ENCODE data around the gene GAREM1.
"Not testable (repeated sequence)": the region's sequence is repeated elsewhere in the genome, so short reads cannot be mapped to it uniquely, and the experiment has no call there.

GAREM1 gene

DNA sequence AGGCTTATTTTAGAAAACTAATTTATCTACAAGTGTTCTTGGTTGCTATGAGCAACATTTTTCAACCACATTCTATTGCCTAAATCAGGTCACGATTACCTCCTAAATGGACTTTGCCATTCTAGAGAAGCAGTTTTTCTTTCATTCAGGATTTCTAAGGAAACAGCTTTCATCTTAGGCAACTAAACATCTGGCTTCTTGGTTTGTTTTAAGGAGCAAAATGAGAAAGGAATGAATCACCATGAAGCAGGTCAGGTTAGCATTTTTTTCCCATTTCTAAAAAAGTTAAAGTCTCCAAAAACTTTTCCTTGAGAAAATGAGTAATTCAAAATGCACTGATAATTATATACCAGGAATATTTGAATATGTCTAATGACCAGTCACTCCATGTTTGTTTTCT lies 114.8 kb downstream of the GAREM1 start:
- no peak for TF ChIP-seq POLR2A (IDR thresholded peaks at IDR 0.05; ENCODE audit: low read depth, low read length)
- DNase-seq (ENCODE audit: insufficient read length, low spot score) (no peak), FAIRE-seq (no peak)

DNA sequence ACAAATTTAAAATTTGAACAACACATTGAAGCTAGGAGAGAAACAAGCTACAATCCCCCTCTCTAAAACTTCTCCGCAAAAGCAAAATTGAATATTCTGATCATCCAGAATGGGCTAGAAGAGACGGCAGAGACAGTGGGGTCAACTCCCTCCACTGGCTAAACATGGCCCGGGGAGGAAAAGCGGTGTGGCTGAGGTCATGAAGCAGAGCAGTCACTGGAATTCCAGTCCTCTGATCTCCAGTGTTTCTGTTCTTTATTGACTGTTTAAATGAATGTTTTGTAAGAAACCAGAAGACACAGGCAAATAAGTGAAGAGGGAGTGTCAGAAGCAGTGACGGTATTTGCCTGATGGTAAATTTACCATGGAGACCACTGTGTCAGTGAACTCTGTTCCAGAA lies 116.2 kb downstream of the GAREM1 start:
- no peak for TF ChIP-seq POLR2A (IDR thresholded peaks at IDR 0.05; ENCODE audit: low read depth, low read length)
- no peak for DNase-seq (ENCODE audit: insufficient read length, low spot score)
- no peak for FAIRE-seq

- no peak for DNase-seq (ENCODE audit: insufficient read length, low spot score)
- TF ChIP-seq POLR2A (IDR thresholded peaks at IDR 0.05; ENCODE audit: low read depth, low read length): no peak
- no peak for FAIRE-seq
Observed at GRCh38 chr18:32353257-32353656, 117.4 kb downstream of the GAREM1 start.

DNA sequence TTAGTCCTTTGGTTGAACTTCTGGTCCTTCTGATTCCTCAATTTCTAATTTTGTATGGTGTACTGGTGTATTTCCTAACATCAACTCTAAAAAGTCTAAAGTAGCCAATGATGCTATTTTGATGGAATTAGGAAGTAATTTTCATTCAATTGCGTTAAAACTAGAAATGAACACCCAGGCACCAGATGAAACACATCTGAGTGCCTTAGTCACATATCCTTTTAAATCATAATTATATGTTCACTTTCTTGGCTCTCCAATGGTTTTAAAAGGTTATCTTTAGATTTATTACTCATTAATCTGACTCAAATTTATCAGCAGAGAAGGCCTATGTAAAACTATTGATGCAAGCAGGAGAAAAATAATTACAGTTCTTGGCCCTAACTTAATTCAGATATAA lies 119.7 kb downstream of the GAREM1 start:
- DNase-seq (ENCODE audit: insufficient read length, low spot score) (no peak), FAIRE-seq (no peak)
- TF ChIP-seq POLR2A (IDR thresholded peaks at IDR 0.05; ENCODE audit: low read depth, low read length): no peak

DNA sequence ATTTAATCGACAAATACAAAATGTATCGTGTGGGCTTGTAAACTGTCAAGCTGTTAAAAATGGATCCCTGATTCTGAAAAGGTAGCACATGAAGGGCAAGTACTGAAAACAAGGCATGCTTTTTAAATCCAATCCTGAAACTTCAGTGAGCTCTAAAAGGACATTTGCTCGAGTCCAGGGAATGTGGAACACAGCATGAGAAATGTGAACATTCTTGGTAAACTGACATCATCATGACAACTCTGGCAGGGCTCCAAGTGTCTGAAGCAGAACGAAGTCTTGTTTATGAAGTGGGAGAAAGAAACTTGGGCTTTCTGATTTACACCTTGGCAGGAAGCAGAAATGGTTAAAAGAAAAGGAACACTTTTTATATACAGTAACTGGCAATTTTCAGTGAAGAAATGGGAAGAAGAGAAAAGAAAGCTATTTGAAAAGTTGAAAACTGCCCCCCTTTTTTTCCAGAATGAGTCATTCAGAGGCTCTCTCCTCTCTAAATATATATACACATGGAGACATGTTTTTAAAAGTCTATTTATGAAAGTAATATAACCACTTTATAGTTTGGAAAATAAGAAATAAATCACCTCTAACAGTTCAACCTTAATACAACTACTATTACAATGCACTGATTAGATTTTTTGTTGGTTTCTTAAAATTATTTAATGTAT lies 120.8 kb downstream of the GAREM1 start:
- no peak for TF ChIP-seq POLR2A (IDR thresholded peaks at IDR 0.05; ENCODE audit: low read depth, low read length)
- peak; percentile 9 for DNase-seq (ENCODE audit: insufficient read length, low spot score)
- peak; percentile 45 for FAIRE-seq

DNA sequence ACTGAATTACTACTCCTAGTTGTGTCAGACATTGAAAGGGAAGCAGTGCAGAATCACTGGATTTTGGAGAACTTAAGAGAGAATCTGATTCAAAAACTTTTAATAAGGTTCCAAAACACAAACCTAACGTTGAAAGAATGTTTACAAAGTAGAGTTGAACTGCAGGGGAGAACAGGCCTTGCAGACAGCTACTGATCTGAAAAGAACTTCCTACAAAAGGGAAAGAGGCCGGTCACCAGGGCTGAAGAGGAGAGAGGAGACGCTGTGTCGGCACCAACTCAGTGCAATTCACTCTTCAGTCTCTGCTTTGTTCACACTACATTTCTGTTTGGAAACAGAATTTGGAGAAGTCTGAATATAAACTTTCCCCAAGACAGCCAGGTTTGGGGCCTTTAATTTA lies 124.0 kb downstream of the GAREM1 start:
- no peak for FAIRE-seq
- DNase-seq (ENCODE audit: insufficient read length, low spot score): no peak
- TF ChIP-seq POLR2A (IDR thresholded peaks at IDR 0.05; ENCODE audit: low read depth, low read length): no peak

GRCh38 chr18:32343634-32344033 lies 127.0 kb downstream of the GAREM1 start:
- no peak for DNase-seq (ENCODE audit: insufficient read length, low spot score)
- TF ChIP-seq POLR2A (IDR thresholded peaks at IDR 0.05; ENCODE audit: low read depth, low read length): no peak
- no peak for FAIRE-seq

GRCh38 chr18:32341112-32341511 lies 129.6 kb downstream of the GAREM1 start:
- not testable (repeated sequence) for DNase-seq (ENCODE audit: insufficient read length, low spot score); FAIRE-seq

DNA sequence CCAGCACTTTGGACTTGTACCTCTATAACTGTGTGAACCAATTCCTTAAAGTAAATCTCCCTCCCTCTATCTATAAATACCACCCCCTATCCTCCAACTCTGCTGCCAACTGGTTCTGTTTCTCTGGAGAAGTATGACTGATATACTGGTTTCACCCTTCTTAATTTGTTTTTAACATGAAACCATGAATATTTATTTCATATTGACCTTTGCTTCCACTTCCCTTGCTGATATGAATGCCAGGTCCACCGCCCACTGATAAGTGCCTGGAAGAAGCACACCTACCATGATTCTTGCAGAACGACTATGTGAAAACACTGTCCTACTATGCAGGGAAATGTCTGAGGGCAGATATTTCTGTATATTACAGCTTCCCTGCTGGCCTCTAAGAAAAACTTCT lies 131.6 kb downstream of the GAREM1 start:
- FAIRE-seq (no peak), DNase-seq (ENCODE audit: insufficient read length, low spot score) (no peak)
- no peak for TF ChIP-seq POLR2A (IDR thresholded peaks at IDR 0.05; ENCODE audit: low read depth, low read length)

DNA sequence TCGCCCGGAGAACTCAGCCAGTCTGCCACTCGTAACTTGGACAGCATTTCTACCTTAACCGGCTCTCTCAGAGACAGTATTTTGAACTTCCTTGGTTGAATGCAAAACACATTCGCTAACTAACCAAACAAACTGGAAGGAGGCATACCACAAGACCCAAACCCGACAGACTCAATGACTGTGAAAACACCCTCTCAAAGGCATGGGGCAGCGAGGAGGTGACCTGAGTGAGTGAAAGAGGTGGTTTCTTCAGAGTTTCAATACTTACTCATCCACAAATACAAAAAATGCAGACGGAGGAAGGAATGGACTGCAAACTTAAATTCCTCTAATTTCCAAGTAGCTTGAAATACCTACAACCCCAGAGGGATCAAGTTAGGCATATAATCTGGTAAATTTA lies 132.9 kb downstream of the GAREM1 start:
- no peak for TF ChIP-seq POLR2A (IDR thresholded peaks at IDR 0.05; ENCODE audit: low read depth, low read length)
- FAIRE-seq: no peak
- DNase-seq (ENCODE audit: insufficient read length, low spot score): no peak

DNA sequence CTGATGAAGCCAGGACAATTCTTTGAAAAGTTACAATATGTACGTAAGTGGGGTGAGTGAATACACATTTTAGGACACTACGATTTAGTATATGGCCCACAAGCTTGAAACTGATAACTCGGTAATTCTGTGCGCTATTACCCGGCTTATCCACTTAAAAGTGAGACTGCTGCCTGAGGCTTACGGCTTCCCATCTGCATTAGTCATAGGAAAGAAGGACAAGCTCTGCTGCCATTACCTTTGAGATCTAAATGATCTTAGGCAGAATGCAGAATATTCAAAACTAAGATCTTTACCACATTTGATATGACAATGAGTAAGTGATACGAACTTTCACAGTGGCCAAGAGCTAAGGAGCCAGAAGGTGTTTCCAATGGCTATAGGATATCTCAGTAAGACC lies 133.3 kb downstream of the GAREM1 start:
- FAIRE-seq (no peak), DNase-seq (ENCODE audit: insufficient read length, low spot score) (no peak)
- TF ChIP-seq POLR2A (IDR thresholded peaks at IDR 0.05; ENCODE audit: low read depth, low read length): no peak

DNA sequence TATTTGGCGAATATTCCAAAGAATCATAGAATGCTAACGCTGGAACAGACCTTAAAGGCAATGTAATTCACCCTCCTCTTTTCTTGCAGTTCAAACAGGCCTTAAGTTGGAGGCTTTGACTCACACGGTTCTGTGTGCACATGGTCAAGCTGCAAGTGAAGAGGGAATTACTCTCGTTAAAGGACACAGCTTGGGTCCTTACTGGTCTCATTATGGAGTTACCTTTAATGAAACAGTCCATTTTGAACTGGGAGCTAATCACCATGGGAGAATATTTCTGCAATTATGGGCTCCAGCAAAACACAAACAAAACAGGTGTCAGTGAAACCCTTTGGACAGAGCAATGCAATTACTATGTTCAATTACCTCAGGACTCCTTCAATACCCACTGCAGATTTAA lies 135.5 kb downstream of the GAREM1 start:
- DNase-seq (ENCODE audit: insufficient read length, low spot score) (no peak), FAIRE-seq (no peak)
- TF ChIP-seq POLR2A (IDR thresholded peaks at IDR 0.05; ENCODE audit: low read depth, low read length): no peak

- no peak for DNase-seq (ENCODE audit: insufficient read length, low spot score)
- TF ChIP-seq POLR2A (IDR thresholded peaks at IDR 0.05; ENCODE audit: low read depth, low read length): no peak
- no peak for FAIRE-seq
Observed at GRCh38 chr18:32333781-32334180, 136.9 kb downstream of the GAREM1 start.

DNA sequence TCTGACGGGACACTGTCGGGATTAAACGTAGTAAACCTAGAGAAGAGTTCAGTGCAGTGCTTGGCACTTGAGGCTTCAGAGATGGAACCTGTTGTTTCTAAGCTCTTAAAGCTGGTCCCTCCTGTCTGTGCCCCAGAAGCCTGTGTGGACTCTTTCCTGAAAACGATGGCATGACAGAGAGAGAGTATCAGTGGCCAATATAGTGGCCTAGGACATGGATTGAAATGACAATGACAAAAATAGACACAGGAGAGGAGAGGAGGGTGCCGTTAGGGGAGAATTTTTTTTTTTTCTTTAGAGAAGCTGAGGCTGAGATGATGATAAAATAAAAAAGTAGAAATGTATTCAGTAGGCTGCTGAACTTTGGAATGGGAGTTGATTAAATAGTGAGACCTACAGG lies 138.0 kb downstream of the GAREM1 start:
- FAIRE-seq: no peak
- no peak for DNase-seq (ENCODE audit: insufficient read length, low spot score)
- no peak for TF ChIP-seq POLR2A (IDR thresholded peaks at IDR 0.05; ENCODE audit: low read depth, low read length)

DNA sequence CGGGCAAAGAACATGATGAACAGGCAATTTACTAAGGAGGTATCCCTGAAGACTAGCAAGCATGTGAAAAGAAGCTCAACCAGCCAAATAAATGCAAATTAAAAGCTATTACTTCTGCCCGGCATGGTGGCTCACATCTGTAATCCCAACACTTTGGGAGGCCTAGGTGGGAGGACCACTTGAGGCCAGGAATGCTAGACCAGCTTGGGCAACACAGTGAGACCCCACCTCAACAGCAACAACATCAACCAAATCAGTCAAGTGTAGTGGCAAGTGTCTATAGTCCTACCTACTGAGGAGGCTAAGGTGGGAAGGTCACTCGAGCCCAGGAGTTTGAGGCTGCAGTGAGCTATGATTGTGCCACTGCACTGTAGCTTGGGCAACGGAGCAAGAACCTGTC lies 141.7 kb downstream of the GAREM1 start:
- FAIRE-seq: no peak
- TF ChIP-seq POLR2A (IDR thresholded peaks at IDR 0.05; ENCODE audit: low read depth, low read length): no peak

DNA sequence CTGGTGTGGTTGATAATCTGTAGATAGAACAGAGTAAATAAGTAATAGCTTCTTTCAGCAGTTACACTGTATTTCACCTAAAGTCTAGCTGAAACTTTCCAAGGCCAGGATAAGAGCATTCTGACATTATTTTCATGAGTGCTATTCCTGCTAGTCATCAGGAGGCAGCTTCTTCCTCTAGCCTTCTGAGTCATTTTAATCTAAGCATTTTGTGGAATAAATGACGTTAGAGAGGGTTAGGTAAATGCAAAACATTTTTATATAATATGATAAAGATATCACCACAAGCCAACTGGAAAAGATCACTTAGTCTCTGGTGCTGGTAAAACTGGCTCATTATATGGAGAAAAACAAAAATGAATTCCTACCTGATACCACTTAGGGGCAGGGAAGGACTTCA lies 142.3 kb downstream of the GAREM1 start:
- no peak for TF ChIP-seq POLR2A (IDR thresholded peaks at IDR 0.05; ENCODE audit: low read depth, low read length)
- no peak for DNase-seq (ENCODE audit: insufficient read length, low spot score)
- FAIRE-seq: no peak

More for the DNA sequence above, 141.7 kb downstream of the GAREM1 start:
- no peak for DNase-seq (ENCODE audit: insufficient read length, low spot score)
